Natural killer cell (primary cell): ENCODE data around the gene RHOF. TPM values are rescaled to one million over a fixed set of nuclear protein-coding genes. Genes with fewer than 3 reads are reported as not detected.

ENCODE experiments used
- ATAC-seq, 3 donors: fragments of 150-1000 bp in 2 of 3; fragments of 200-7000 bp in 1 of 3; cut with Tn5 transposase; 1 replicate in 1 of 3; 2 replicates in 2 of 3; pipeline ENCODE4 v1.10.0; 2021; ENCODE audit warnings: mild to moderate bottlenecking in 2 of 3, moderate library complexity in 2 of 3
- DNase-seq, 2 donors: peaks; one replicate each; pipeline versions ENCODE4 v3.0.0 to v3.0.0-alpha.2; 2013 to 2021; ENCODE audit warnings: mixed read lengths in 1 of 2
- H3K27ac ChIP-seq: one replicate; pipeline ENCODE4 v1.5.1; 2013; ENCODE audit warnings: mild to moderate bottlenecking, low read length
- H3K27me3 ChIP-seq: one replicate; pipeline ENCODE4 v1.6.1; 2013; ENCODE audit warnings: low read length; ENCODE audit not compliant: control insufficient read depth, insufficient read depth
- H3K36me3 ChIP-seq: one replicate; pipeline ENCODE4 v1.6.1; 2013; ENCODE audit warnings: low read length; ENCODE audit not compliant: control insufficient read depth, insufficient read depth
- H3K4me1 ChIP-seq: one replicate; pipeline ENCODE4 v1.6.1; 2013; ENCODE audit warnings: low read length; ENCODE audit not compliant: control insufficient read depth, insufficient read depth
- H3K4me3 ChIP-seq: one replicate; pipeline ENCODE4 v1.5.1; 2013; ENCODE audit warnings: low read length
- H3K9me3 ChIP-seq: one replicate; pipeline ENCODE4 v1.6.1; 2013; ENCODE audit warnings: low read length; ENCODE audit not compliant: control insufficient read depth, insufficient read depth
- H3K27ac Mint-ChIP-seq, 2 donors: one replicate each; pipeline ENCODE4 v1.8.0; 2022; ENCODE audit warnings: mild to moderate bottlenecking in 2 of 2, mixed read lengths in 2 of 2, moderate library complexity in 1 of 2
- H3K27me3 Mint-ChIP-seq, 2 donors: one replicate each; pipeline ENCODE4 v1.8.0; 2022; ENCODE audit warnings: low read depth in 2 of 2, mixed read lengths in 2 of 2
- H3K36me3 Mint-ChIP-seq: one replicate; pipeline ENCODE4 v1.8.0; 2022; ENCODE audit warnings: mixed read lengths
- H3K4me1 Mint-ChIP-seq, 2 donors: one replicate each; pipeline ENCODE4 v1.8.0; 2022; ENCODE audit warnings: mixed read lengths in 2 of 2
- H3K4me3 Mint-ChIP-seq: one replicate; pipeline ENCODE4 v1.8.0; 2022; ENCODE audit warnings: mild to moderate bottlenecking, moderate library complexity, mixed read lengths
- H3K9me3 Mint-ChIP-seq, 2 donors: one replicate each; pipeline ENCODE4 v1.8.0; 2022; ENCODE audit warnings: mixed read lengths in 2 of 2
- CTCF ChIP-seq: fragments of 200-600 bp; IDR thresholded peaks from one replicate; pipeline ENCODE4 v1.8.0; 2022; ENCODE audit warnings: antibody characterized with exemption
- WGBS: methylation state at CpG from one replicate; pipeline ENCODE4 v1.1.7; 2013; ENCODE audit warnings: missing lambda C conversion rate; ENCODE audit not compliant: insufficient coverage; 5-methylcytosine and 5-hydroxymethylcytosine counted together
- intact Hi-C: fragments of 100-400 bp; cut with micrococcal nuclease; formaldehyde crosslinking; loops from one replicate; pipeline ENCODE4 v1.14.2; 2022
- total RNA-seq, 4 donors: library from RNA; stranded (reverse); fragments of 120-200 nt in 1 of 4; gene quantifications; one replicate each; pipeline versions ENCODE4 v1.2.3 to v1.2.4, GENCODE V29; 2013 to 2022

RHOF gene
- total RNA-seq, 3 donors from 2014 or later (not counting 1 experiment from before 2014, with no cell fraction given): 146 to 201 (median 177) TPM

- peaks cover 30 to 39% of the 10 kb centered on the region in 2 donors for H3K4me1 Mint-ChIP-seq
- no peak for ATAC-seq
- peaks cover 36% of the 10 kb centered on the region for H3K4me1 ChIP-seq
- intact Hi-C loops: no loop called here
- no peak for TF ChIP-seq CTCF
- peaks cover 6% of the 10 kb centered on the region for H3K36me3 Mint-ChIP-seq
- peaks cover 75% of the 10 kb centered on the region for H3K36me3 ChIP-seq
- H3K4me3 Mint-ChIP-seq: no peak overlapping the region
- no peaks in the 10 kb centered on the region for H3K9me3 Mint-ChIP-seq
- WGBS: 94% methylated on average over 8 of the region's 8 CpGs
- no peaks in the 10 kb centered on the region for H3K9me3 ChIP-seq
- no peak overlapping the region for H3K27ac ChIP-seq
- H3K4me3 ChIP-seq: no peak overlapping the region
- no peak for DNase-seq
- no peaks in the 10 kb centered on the region for H3K27me3 Mint-ChIP-seq
- no peak overlapping the region for H3K27ac Mint-ChIP-seq
- H3K27me3 ChIP-seq: no peaks in the 10 kb centered on the region
These were observed 21.8 kb upstream of the RHOF start for GRCh38 chr12:121815263-121815662.

GRCh38 chr12:121814429-121815119 lies 21.1 kb upstream of the RHOF start:
- H3K27me3 Mint-ChIP-seq: no peaks in the 10 kb centered on the region
- Histone ChIP-seq H3K36me3 (peaks cover 73% of the 10 kb centered on the region), H3K9me3 (no peaks in the 10 kb centered on the region), H3K27ac (no peak overlapping the region), H3K4me3 (no peak overlapping the region), H3K4me1 (peaks cover 37% of the 10 kb centered on the region), H3K27me3 (no peaks in the 10 kb centered on the region)
- H3K4me1 Mint-ChIP-seq: peaks cover 30 to 41% of the 10 kb centered on the region in 2 donors
- no peak overlapping the region for H3K4me3 Mint-ChIP-seq
- WGBS: 96% methylated on average over 31 of the region's 31 CpGs
- DNase-seq (no peak), ATAC-seq (no peak)
- H3K36me3 Mint-ChIP-seq: peaks cover 6% of the 10 kb centered on the region
- H3K9me3 Mint-ChIP-seq: no peaks in the 10 kb centered on the region
- no peak overlapping the region for H3K27ac Mint-ChIP-seq
- intact Hi-C loops: loop anchor here (5.0 kb wide), 1 partner anchor 37 kb away; no protein-coding TSS in a partner anchor
- TF ChIP-seq CTCF: no peak

GRCh38 chr12:121813951-121814350 lies 20.5 kb upstream of the RHOF start:
- H3K4me3 ChIP-seq: no peak overlapping the region
- H3K4me3 Mint-ChIP-seq: no peak overlapping the region
- intact Hi-C loops: loop anchor here (5.0 kb wide), 1 partner anchor 37 kb away; no protein-coding TSS in a partner anchor
- peaks cover 37% of the 10 kb centered on the region for H3K4me1 ChIP-seq
- TF ChIP-seq CTCF: no peak
- no peak for DNase-seq
- no peaks in the 10 kb centered on the region for H3K27me3 ChIP-seq
- H3K9me3 Mint-ChIP-seq: no peaks in the 10 kb centered on the region
- peaks cover 73% of the 10 kb centered on the region for H3K36me3 ChIP-seq
- WGBS: over 99% methylated on average over 9 of the region's 14 CpGs
- H3K4me1 Mint-ChIP-seq: peaks cover 30 to 44% of the 10 kb centered on the region in 2 donors
- H3K27ac ChIP-seq: no peak overlapping the region
- H3K9me3 ChIP-seq: no peaks in the 10 kb centered on the region
- no peaks in the 10 kb centered on the region for H3K27me3 Mint-ChIP-seq
- peaks cover 6% of the 10 kb centered on the region for H3K36me3 Mint-ChIP-seq
- no peak for ATAC-seq
- H3K27ac Mint-ChIP-seq: no peak overlapping the region
